Aorta (tissue), 5 donors: ENCODE results near the gene EFEMP2. TPM values are rescaled to one million over a fixed set of nuclear protein-coding genes. Genes with fewer than 3 reads are reported as not detected.
"Not testable (repeated sequence)": the region's sequence is repeated elsewhere in the genome, so short reads cannot be mapped to it uniquely, and the experiment has no call there.

ENCODE experiments used
- ATAC-seq: fragments of 200-7000 bp; cut with Tn5 transposase; one replicate; pipeline ENCODE4 v1.9.1; 2022; ENCODE audit warnings: moderate library complexity; ENCODE audit not compliant: low FRiP score
- DNase-seq, 2 donors: peaks; one replicate each; pipeline ENCODE4 v3.0.0-alpha.2; 2020
- H3K27ac ChIP-seq, 2 donors: one replicate each; pipeline ENCODE4 v1.5.1; 2013; ENCODE audit warnings: low read length in 2 of 2, mild to moderate bottlenecking in 2 of 2, moderate library complexity in 2 of 2, control low read depth in 1 of 2, inconsistent platforms in 1 of 2, low read depth in 1 of 2
- H3K27me3 ChIP-seq, 2 donors: one replicate each; pipeline ENCODE4 v1.6.1; 2013; ENCODE audit warnings: control low read depth in 1 of 2, low read length in 1 of 2, mild to moderate bottlenecking in 1 of 2, moderate library complexity in 1 of 2; ENCODE audit not compliant: insufficient read depth in 2 of 2, control insufficient read depth in 1 of 2
- H3K36me3 ChIP-seq, 2 donors: one replicate each; pipeline ENCODE4 v1.6.1; 2013; ENCODE audit warnings: control low read depth in 1 of 2, low read length in 1 of 2, mild to moderate bottlenecking in 1 of 2; ENCODE audit not compliant: insufficient read depth in 2 of 2, control insufficient read depth in 1 of 2
- H3K4me1 ChIP-seq, 2 donors: one replicate each; pipeline ENCODE4 v1.6.1; 2013; ENCODE audit warnings: low read length in 2 of 2, control low read depth in 1 of 2, mild to moderate bottlenecking in 1 of 2, moderate library complexity in 1 of 2; ENCODE audit not compliant: insufficient read depth in 2 of 2, control insufficient read depth in 1 of 2
- H3K4me3 ChIP-seq, 2 donors: one replicate each; pipeline ENCODE4 v1.5.1; 2013; ENCODE audit warnings: low read length in 2 of 2, control low read depth in 1 of 2, mild to moderate bottlenecking in 1 of 2
- H3K9me3 ChIP-seq: one replicate; pipeline ENCODE4 v1.6.1; 2013; ENCODE audit warnings: mild to moderate bottlenecking, low read length; ENCODE audit not compliant: control insufficient read depth
- WGBS, 2 donors: extraction: QIAGEN DNeasy Blood & Tissue Kit; methylation state at CpG; one replicate each; pipeline ENCODE4 v1.1.7; 2013; 5-methylcytosine and 5-hydroxymethylcytosine counted together
- intact Hi-C, 2 donors: fragments of 100-400 bp; cut with DNase I; formaldehyde crosslinking; loops; one replicate each; pipeline versions ENCODE4 v1.14.2 to v1.15.0; 2022
- polyA plus RNA-seq, 2 donors: library from polyadenylated mRNA; stranded (reverse); fragments of 200-250 nt; gene quantifications; one replicate each; pipeline ENCODE4 v1.2.3, GENCODE V29; 2013
- total RNA-seq, 2 donors: library from RNA; stranded (reverse); fragmentation: NEBNext Ultra II Directional; extraction: Animal tissue kit (Norgen Biotek cat#: 25700); gene quantifications; one replicate each; pipeline ENCODE4 v1.2.1, GENCODE V29; 2021
- donor health status: healthy with polysubstance abuse.
- donor health status: Bipolar disorder and iron deficiency.
- donor health status: DM: no; HTN: no; CAD: no.
- donor health status: DM: no; HTN: no; CAD: no.
- donor health status: DM: yes; HTN: yes; CAD: no.

EFEMP2 gene
- total and polyA plus RNA-seq, 4 donors = 136 to 224 (median 162) TPM

- Histone ChIP-seq H3K27me3 (no peaks in the 10 kb centered on the region), H3K27ac (no peak overlapping the region), H3K4me1 (no peaks in the 10 kb centered on the region), H3K4me3 (no peak overlapping the region), H3K36me3 (no peaks in the 10 kb centered on the region), H3K9me3 (no peaks in the 10 kb centered on the region)
- DNase-seq (no peak), ATAC-seq (peak; percentile 13)
- WGBS, 2 donors = 25 to 34% methylated on average over 6 of the region's 6 CpGs
- intact Hi-C loops = no loop called here
Measured at GRCh38 chr11:65834202-65834601, 38.4 kb downstream of the EFEMP2 start.

DNA sequence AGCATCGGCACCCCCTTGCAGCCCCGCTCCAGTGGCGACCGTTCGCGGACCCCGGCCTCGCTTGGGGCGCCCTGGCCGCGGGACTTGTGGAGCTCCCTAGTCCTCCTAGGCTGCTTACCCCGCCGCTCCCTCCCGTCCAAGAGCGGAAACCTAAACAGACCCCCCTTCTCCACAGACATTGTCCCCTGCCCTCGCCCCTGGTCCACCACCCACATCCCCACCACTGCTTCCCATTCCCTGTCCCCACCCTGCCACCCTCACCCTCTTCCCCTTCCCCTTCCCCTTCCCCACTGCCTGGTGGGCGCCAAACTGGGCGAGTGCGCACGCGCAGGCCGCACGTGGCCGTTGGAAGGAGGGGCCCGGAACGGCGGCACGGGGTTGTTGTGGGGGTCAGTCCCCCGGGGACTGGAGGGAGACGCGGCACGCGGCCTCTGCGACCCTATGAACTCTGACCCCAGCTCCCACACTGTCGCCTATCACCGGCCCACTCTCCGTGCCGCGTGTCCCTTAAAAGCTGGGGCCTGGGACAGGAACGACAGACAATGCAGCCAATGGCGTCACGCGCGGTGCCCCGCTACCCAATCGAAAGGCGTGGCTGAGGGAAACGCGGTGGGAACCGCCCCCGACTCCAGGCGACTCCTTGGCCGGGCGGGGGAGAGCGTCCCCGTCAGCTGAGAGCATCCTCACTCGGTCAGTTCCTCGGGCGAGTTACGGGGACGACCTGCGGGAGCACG lies 39.1 kb downstream of the EFEMP2 start, which contains the start of gene SNX32:
TSS of gene SNX32 (plus strand) at position 667 of the 734 bp plus-strand sequence. CDS start 103 bp downstream, outside the sequence.
- H3K27ac ChIP-seq = no peak within 1 kb of the TSS
- intact Hi-C loops = no loop called here
- no peaks in the 10 kb centered on the region for H3K36me3 ChIP-seq

DNA sequence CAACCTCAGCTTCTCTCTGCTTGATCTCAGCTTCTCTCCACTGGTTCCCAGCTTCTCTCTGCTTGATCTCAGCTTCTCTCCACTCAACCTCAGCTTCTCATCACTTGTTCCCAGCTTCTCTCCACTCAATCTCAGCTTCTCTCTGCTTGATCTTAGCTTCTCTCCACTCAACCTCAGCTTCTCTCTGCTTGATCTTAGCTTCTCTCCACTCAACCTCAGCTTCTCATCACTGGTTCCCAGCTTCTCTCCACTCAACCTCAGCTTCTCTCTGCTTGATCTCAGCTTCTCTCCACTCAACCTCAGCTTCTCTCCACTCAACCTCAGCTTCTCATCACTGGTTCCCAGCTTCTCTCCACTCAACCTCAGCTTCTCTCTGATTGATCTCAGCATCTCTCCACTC lies 40.4 kb downstream of the EFEMP2 start:
- H3K36me3 ChIP-seq, H3K4me1 ChIP-seq, H3K27me3 ChIP-seq, intact Hi-C loops, DNase-seq, H3K9me3 ChIP-seq, H3K4me3 ChIP-seq, ATAC-seq, H3K27ac ChIP-seq: not testable (repeated sequence)

More for the DNA sequence above, 39.1 kb downstream of the EFEMP2 start, which contains the start of gene SNX32:
- Histone ChIP-seq H3K4me3 (peak within 1 kb of the TSS; percentile 2 to 48), H3K27me3 (no peaks in the 10 kb centered on the region), H3K4me1 (no peaks in the 10 kb centered on the region), H3K9me3 (no peaks in the 10 kb centered on the region)
- peak; percentile 100 for ATAC-seq
- peak; percentile 98 for DNase-seq
- 0% methylated on average over 61 to 63 of the region's 63 CpGs for WGBS, 2 donors

GRCh38 chr11:65829459-65829858 lies 43.1 kb downstream of the EFEMP2 start:
- no peaks in the 10 kb centered on the region for H3K9me3 ChIP-seq
- H3K4me3 ChIP-seq = no peak overlapping the region
- intact Hi-C loops = no loop called here
- no peak for ATAC-seq
- DNase-seq = no peak
- H3K4me1 ChIP-seq = no peaks in the 10 kb centered on the region
- no peak overlapping the region for H3K27ac ChIP-seq
- H3K36me3 ChIP-seq = no peaks in the 10 kb centered on the region
- no peaks in the 10 kb centered on the region for H3K27me3 ChIP-seq
- WGBS, 2 donors = 60 to 63% methylated on average over 4 of the region's 4 CpGs

DNA sequence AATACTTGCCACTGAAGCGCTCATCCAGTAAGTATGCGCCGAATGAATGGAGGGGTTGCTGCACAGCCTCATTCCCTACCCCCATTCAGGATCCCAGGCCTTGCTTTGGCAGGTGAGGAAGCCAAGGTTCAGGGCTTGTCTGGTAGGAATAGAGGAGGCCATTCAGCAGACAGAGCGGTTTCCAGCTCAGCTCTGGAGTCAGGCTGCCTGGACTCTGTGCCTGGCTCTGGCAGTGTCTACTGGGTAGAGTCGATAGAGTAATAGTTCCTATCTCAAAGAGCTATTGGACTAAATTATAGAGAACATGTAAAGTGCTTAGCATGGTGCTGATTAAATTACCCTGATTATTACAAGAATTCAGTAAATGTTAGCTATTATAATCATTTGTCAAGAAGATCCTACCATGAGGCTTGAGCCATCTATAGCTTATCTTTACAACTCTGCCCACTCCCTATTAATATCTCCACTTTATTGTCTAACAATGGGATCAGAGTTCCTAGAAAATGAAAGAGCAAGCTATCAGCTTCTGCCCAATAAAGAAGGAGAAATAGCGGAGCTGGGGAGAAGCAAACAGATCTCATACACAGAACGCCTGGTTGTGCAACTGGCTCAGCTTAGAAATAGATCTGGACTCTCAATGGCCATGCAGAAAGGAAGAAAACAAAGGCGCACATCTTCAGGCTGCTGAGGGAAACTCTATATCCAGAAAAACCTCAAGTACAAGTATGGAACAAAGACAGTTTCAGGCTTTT lies 45.4 kb downstream of the EFEMP2 start:
- Histone ChIP-seq H3K27ac (no peak overlapping the region), H3K4me1 (no peaks in the 10 kb centered on the region), H3K9me3 (no peaks in the 10 kb centered on the region), H3K4me3 (no peak overlapping the region), H3K36me3 (no peaks in the 10 kb centered on the region), H3K27me3 (no peaks in the 10 kb centered on the region)
- no peak for DNase-seq
- no peak for ATAC-seq
- intact Hi-C loops = no loop called here
- 88 to 90% methylated on average over 8 of the region's 8 CpGs for WGBS, 2 donors

DNA sequence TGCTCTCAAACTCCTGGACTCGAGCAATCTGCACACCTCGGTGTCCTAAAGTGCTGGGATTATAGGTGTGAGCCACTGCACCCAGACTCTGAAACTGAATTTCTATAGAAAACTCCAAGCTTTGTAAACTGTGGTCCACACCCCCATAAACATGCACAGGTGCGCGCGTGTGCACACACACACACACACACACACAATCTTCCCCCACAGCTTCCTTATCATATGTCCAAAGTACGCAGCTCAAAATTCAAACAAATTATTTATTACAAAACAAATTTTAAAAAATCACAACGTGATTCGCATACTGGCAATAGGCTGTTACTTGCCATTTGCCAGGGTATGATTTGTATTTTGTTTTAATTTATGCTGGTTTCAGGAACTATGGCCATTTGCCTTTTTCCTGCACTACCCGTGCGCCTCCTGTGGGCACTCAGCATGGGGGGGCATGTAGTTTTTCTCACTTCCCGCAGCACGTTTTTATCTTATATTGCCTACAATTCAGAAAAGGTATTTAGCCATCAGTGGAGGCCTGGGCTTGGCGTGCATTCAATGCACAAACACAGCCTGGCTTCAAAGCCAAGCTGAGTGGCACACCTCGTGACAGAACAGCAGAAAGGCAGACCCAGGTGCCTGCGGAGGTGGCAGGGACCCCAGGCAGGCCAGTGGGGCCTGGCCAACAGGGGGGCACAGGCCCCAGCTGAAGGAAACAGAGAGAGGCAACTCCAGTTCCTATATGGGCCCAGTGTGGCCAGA lies 49.6 kb downstream of the EFEMP2 start:
- H3K36me3 ChIP-seq = no peaks in the 10 kb centered on the region
- WGBS, 2 donors = 78 to 79% methylated on average over 15 of the region's 15 CpGs
- intact Hi-C loops = no loop called here
- H3K9me3 ChIP-seq = no peaks in the 10 kb centered on the region
- no peak for ATAC-seq
- H3K27me3 ChIP-seq = no peaks in the 10 kb centered on the region
- no peaks in the 10 kb centered on the region for H3K4me1 ChIP-seq
- H3K27ac ChIP-seq = no peak overlapping the region
- H3K4me3 ChIP-seq = no peak overlapping the region
- DNase-seq = no peak

DNA sequence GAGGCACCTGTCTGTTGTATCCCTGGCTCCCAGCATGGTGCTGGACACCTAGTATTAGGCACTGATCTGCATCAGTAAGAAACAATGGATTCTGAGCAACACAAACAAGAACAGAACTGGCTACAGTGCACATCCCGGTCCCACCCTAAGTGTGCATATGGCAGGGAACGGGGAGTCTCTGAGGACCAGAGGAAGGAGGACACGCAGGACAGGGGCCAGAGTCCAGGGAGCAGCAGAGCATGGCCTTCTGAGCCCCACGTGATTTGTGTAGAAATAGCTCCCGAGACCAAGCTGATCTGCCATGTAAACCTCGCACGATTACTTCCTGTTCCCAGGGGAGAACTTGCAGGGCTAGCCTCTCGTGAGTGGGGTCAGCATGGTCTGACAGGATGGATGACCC lies 51.5 kb downstream of the EFEMP2 start:
- DNase-seq (no peak), ATAC-seq (no peak)
- Histone ChIP-seq H3K4me1 (no peaks in the 10 kb centered on the region), H3K36me3 (no peaks in the 10 kb centered on the region), H3K27me3 (no peaks in the 10 kb centered on the region), H3K27ac (no peak overlapping the region), H3K9me3 (no peaks in the 10 kb centered on the region), H3K4me3 (no peak overlapping the region)
- intact Hi-C loops = no loop called here
- 49 to 56% methylated on average over 8 of the region's 8 CpGs for WGBS, 2 donors

DNA sequence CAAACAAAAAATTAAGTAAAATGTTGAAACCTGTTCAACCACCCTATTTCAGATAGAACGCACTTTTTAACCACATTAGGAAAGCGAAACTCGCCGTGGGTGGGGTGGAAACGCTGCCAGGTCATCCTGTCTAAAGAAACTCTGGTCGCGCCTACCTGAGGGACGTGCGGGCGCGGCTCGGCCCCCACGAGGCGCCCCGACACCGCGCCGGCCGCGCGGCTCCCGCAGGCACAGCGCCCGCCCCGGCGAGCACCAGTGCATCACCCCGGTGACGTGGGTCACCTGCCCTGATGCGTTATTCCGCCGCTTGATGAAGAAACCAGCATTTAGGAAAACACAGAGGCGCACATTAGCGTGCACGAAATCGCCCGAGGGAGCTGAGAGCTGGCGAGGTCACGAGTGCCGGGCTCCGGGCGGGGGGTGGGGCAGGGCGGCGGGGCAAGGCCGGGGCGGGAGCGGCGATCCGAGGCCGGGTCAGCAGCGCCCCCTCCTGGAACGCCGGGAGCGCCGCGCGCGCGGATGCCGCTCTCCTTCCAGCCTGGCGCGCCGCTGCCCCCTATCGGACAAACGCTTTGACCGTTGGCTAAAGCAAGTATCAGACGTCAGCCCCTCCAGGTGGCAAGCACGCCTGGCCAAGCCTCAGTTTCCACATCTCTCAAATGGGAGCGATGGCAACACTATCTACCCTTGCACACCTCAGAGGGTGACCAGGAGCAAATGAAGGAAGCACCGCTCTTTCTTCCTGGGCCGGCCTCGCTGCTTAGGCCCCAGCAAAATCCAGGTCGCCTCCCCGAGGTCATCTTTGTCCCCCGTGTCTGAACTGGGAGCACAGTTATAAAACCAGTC lies 54.5 kb downstream of the EFEMP2 start:
- WGBS, 2 donors = 6 to 8% methylated on average over 54 to 74 of the region's 74 CpGs
- Histone ChIP-seq H3K27me3 (no peaks in the 10 kb centered on the region), H3K4me3 (peak overlapping the region; percentile 71 to 94), H3K27ac (no peak overlapping the region), H3K9me3 (no peaks in the 10 kb centered on the region), H3K4me1 (no peaks in the 10 kb centered on the region), H3K36me3 (no peaks in the 10 kb centered on the region)
- ATAC-seq = peak; percentile 97
- intact Hi-C loops = loop anchor here (2.0 to 10.0 kb wide), 5 partner anchors 37 to 193 kb away; partner anchors contain the start of gene AP5B1 (in 1 of the 2)
- peak; percentile 96 to 100 for DNase-seq
